Fibroblast of the aortic adventitia (primary cell): ENCODE results near the gene PHLDB2. TPM values are rescaled to one million over a fixed set of nuclear protein-coding genes. Genes with fewer than 3 reads are reported as not detected.

Experiments
- DNase-seq: peaks from one replicate; pipeline ENCODE4 v3.0.0-alpha.2; 2010; ENCODE audit warnings: low read depth
- H3K4me3 ChIP-seq: 2 replicates; pipeline ENCODE4 v1.5.1; 2011; ENCODE audit warnings: low read depth, mild to moderate bottlenecking, control low read depth, low read length, moderate library complexity
- total RNA-seq: library from RNA; depleted of rRNA; stranded (reverse); fragments of >200 nt; gene quantifications from 2 replicates; pipeline ENCODE4 v1.2.3, GENCODE V29; 2012; ENCODE audit warnings: low replicate concordance
- TF ChIP-seq, protein P1 (sequence below): IDR thresholded peaks from 2 replicates; pipeline ENCODE4 v1.5.1; 2011; ENCODE audit warnings: mild to moderate bottlenecking, low read length, control low read depth, inconsistent platforms; ENCODE audit not compliant: insufficient read depth

The PHLDB2 gene
- total RNA-seq, 1 donor = 79.2 TPM

DNA sequence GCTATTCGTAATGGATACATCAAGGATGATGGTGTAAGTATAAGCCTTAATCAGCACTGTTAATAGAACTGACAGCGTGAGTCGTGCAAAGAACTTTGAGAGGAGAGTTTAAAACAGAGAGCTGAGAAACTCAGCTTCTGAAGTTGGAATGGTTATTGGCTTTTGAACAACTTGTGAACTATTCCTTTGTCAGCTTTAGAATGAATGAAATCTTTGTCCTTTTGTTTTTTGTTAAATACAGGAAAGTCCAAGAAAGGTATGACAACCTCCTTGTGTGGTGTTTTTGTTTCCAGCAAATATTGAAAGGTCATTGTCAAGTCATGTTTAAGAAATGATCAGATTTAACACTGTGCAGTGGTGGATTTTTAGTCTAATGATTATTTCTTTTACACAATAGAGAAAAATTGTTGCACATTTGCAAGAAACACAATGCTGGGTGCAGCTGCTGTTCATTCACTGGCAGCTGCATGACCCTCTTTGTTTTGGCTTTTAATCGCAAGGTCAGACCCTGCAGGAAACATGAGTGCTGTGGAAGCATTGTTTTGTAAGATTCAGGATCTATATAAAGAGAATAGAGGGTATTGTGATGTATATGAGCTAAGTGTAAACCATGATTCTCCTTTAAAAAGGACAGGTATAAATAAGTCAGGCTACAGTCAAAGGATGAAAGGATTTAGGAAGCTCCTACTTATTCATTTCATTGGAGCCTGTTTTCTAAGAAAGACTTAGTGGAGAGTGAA is 98.1 kb downstream of the PHLDB2 start:
- TF ChIP-seq, protein P1, sequence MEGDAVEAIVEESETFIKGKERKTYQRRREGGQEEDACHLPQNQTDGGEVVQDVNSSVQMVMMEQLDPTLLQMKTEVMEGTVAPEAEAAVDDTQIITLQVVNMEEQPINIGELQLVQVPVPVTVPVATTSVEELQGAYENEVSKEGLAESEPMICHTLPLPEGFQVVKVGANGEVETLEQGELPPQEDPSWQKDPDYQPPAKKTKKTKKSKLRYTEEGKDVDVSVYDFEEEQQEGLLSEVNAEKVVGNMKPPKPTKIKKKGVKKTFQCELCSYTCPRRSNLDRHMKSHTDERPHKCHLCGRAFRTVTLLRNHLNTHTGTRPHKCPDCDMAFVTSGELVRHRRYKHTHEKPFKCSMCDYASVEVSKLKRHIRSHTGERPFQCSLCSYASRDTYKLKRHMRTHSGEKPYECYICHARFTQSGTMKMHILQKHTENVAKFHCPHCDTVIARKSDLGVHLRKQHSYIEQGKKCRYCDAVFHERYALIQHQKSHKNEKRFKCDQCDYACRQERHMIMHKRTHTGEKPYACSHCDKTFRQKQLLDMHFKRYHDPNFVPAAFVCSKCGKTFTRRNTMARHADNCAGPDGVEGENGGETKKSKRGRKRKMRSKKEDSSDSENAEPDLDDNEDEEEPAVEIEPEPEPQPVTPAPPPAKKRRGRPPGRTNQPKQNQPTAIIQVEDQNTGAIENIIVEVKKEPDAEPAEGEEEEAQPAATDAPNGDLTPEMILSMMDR = no peak
- no peak overlapping the region for H3K4me3 ChIP-seq
- no peak for DNase-seq

DNA sequence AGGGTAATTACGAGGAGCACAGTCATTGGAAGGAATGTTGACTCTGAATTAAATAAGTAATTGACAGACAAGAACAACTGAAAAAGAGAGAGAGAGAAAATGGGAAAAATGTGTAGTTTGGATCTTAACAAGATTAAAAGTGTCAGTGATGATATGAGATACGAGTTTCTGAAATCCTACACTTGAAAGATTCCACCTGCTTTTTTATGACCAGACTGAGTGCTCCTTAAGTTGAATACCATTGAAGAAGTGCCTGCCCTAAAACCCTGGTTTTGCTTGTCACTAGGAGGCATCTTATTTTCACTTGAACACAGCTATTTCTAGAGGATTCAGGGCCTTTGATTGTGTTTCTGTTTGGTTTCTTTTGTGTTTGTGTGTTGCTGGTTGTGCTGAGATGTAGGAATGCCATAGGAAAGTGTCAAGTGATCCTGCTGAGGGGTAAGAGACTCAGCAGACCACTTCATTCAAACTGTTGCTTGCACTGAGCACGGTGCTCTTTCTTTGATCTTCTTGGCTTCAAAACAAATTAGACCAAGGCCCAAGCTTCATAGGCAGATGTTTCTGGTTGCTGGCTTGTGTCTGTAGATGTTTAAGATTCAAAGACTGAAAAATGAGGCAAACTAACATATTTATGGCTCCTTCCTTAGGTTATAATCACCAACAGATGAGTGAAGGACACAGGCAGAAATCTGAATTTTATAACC is 102.5 kb downstream of the PHLDB2 start:
- no peak overlapping the region for H3K4me3 ChIP-seq
- TF ChIP-seq, protein P1 = no peak
- no peak for DNase-seq

DNA sequence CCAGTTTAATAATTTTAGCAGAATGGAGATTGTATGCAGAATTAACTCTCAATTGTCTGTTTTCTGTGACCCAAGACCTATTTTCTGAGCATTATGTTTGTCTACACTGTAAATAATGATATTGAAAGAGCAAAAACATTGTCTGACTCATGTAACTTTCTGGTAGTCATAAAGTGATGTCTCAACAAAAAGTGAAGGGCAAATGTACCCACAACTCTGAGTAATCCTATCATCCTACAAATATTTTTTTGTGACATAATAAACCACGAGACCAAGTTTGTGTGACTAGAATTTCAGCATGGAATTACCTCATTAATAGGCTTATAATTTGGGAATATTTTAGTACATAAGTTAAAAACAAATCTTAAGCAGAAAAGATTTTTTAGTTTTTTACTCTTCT is 104.4 kb downstream of the PHLDB2 start:
- TF ChIP-seq, protein P1 = no peak
- DNase-seq = peak; percentile 49
- no peak overlapping the region for H3K4me3 ChIP-seq

DNA sequence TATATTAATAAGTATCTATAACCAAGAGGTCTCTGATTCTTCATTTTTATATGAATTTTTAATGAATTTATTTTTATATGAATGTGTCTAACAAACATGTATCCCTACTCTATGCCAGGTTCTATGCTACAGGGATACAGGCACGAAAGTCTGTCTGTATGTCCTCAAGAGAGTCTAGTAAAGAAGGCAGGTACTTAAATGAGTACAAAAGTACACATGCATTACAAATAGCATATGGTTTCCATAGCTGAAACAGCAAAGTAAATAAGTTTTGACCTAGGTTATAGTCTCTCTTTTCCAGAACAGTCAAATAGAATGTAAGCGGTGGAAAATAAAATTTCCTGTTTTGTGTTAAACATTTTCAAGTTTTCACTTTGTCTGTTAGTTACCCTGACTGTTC is 106.4 kb downstream of the PHLDB2 start:
- TF ChIP-seq, protein P1 = no peak
- no peak overlapping the region for H3K4me3 ChIP-seq
- no peak for DNase-seq

DNA sequence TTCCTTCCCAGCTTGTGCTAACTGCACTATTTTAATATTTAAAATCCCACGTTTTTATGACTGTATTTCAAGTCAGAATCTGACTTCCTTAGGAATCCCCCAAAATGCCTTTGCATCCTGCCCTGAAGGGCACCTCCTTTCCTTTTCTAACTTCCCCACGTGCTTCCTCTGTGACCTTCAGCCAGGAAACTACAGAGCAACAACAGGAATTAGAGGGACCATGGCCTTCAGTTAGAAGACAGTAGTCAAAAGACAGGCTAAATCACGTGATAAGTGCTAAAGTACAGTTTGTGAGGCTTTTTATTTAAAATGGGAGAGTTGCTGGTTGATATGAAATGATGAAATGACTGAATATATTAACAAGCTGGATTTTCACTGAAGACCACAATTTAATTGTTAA is 108.0 kb downstream of the PHLDB2 start:
- no peak for DNase-seq
- no peak overlapping the region for H3K4me3 ChIP-seq
- TF ChIP-seq, protein P1 = no peak

DNA sequence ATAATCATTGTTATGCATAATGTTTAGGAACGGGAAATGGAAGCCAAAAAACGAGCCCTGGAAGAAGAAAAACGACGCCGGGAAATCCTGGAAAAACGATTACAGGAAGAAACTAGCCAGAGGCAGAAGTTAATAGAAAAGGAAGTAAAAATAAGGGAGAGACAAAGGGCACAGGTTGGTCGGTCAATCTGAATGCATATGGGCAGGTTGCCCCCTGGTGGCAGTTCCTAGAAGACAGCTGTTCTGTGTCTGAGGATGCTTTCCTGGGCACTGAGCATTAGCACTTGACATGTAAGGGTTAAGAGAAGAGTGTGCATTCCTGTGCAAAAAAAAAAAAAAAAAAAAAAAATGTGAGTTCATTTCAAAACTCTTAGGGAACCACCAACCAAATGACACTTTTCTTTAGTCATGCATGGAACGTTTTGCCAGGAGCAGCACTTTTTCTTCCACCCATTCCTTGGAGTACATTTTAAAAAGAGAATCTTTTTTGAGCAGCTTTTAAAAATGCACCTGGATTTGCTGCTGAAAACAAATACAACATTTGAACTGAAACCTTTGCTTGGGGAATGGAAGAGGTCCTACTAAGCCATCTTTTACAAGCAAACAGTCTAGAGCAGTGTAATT is 108.7 kb downstream of the PHLDB2 start:
- TF ChIP-seq, protein P1 = peak; percentile 86
- no peak overlapping the region for H3K4me3 ChIP-seq
- DNase-seq = peak; percentile 87
